Measurements from ENCODE around the gene MAD1L1. TPM values are rescaled to one million over a fixed set of nuclear protein-coding genes. Genes with fewer than 3 reads are reported as not detected.
"Not testable (repeated sequence)": the region's sequence is repeated elsewhere in the genome, so short reads cannot be mapped to it uniquely, and the experiment has no call there.

Gene MAD1L1
- total RNA-seq, 1 experiment from 2014 or later, result 103 TPM

DNA sequence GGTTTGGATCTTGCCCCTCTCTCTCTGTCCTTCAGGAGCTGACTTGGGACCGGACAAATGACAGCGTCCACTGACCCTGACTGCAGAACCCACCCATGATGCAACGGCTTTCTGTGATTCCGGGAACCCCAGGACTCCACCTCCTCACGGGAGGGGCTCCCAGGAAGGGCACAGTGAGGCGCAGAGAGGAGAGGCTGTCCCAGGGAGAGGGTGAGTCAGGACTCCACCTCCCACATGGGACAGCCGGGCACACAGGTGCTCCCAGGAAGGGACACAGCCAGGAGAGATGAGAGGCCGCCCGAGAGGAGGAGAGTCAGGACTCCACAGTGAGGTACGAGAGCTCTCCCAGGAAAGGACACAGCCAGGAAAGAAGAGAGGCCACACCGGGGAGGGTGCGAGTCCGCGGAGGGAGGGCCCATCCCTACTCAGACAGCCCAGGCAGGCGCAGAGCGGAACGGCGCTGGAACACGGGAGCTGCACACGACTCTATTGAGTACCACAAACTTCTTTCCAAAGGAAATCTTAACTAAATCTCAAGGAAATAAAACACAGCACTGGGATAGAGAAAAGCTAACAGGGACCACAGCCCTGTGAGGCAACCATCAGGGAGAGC lies 162.5 kb downstream of the MAD1L1 start:
- DNase-seq (ENCODE audit: low spot score), result no peak

DNA sequence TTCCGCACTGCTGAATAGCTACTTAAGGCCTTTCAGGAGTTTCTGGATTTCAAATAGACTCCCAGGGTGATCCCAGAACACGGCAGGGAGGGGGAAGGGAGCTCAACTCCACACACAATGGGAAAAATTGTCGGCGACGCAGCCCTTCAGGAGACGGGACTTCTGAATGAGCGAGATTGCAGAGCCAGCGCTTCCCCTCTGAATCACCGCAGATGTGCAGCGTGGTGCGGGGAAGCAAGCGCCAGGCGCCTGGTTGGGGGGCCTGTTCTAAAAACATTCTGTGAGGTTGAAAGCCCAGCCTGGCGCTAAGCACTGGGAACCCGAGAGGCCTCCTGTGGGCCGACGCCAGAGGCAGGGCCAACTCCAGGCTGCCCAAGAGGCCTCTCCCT lies 163.3 kb downstream of the MAD1L1 start:
- no peak for DNase-seq (ENCODE audit: low spot score)

DNA sequence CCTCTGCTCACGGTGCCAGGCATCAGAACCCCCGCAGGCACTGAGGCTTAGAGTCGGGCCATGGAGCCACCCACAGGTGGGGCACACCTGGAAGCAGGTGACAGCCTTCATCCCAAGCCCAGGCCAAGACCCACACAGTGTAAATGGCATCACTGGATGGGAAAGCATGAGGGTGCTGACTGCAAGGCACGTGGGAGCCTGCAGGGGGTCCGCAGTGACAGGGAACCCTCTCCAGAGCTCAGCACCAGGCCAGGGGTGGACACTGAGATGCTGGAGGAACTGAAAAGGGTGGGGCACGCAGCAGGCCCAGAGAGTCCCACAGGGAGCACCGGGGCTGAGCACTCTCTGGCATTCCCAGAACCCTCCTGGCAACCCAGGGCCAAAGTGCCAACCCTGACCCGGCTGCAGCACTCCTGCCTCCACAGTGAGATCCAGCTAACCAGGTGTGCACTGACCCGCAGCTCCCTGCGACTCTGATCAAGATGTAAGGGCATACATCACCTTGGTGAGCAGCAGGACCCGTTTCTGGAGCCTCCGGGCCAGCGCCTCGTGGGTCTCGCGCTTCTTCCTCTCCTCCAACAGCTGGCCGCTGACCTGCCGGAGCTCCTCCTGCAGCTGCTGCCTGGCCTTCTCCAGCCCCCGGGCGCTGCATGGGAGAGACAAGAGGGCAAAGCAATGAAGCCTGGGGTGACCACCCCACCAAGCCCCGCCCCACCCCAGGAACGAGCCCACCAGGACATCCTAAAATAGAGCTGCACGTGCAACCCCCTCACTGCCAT lies 163.9 kb downstream of the MAD1L1 start:
- DNase-seq (ENCODE audit: low spot score), result no peak

DNA sequence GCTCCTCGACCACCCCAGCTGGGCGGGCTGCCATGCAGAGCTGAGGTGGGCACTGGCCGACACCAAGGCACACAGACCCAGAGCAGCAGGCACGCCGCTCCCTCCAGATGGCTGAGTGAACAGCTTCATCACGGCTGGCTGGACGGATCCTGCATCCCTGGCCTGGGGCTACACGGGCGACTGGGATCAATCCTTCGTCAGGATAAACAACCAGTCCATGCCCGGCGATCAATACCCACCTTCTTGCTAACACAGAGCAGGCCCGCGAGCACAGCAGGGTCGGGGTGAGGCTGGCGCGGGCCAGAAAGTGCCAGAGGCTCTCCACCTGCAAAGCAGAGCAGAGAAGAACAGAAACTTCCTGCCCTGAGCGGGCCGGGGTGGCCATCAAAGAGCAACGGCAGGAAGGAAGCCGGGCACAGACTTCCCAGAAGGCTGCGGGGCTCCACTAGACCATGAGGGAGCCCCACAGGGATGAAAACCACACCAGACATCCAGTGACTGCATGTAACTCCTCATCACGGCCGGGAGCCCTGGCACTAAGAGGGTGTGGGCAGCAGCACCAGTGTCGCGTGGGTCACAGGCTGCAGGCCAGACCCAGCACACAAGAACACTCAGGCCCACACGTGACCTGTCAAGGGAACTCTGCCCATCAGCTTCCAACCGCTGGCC lies 166.4 kb downstream of the MAD1L1 start:
- DNase-seq (ENCODE audit: low spot score), result no peak

DNA sequence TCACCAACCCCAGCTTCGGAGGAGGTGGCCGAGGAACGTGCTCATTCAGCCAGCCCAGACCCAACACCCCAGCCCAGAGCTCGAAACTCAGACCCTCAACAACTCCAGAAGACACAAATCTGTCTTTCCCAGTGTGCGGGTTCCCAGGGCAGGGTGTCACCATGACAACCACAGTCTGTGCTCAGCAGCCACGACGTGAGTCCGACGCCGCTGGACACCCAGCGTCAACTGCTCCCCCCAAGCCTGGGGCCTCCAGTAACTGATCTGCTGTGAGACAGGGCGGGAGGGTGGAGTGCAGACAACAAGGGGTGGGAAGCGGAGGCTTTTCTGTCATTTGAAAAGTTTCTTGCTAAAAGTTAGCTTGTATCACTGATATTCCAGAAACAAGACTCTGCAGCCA lies 167.2 kb downstream of the MAD1L1 start:
- DNase-seq (ENCODE audit: low spot score), result no peak

DNA sequence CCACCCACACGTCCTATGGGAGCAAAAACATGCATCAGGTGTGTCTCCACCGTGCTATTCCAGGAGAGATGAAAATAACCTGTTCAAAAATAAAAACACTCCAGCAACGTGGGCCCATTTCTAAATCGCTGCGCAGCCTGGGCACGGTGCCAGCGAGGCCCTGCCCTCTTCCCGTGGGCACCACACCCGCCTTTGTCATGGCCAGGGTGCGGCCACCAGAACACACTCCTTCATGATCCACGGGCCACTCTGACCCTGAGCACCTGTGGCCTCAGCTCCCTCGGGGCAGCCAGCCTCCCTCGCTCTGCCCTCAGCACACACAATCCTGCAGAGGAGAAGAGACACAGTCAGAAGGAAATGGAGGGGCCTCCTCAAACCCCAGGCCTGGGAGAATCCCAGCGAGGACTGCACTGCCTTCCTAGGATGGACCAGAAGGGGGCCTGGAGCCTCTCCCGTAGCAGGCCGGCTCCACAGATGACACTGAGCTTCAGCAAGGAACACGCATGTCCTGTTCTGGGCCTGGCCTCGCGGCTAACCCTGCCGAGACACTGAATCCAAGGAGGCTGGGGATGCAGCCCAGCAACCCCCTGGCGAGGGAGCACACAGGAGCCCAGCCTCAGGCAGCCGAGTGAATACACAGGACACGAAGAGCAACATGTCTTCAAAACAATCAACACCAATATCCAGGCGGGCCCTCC lies 169.0 kb downstream of the MAD1L1 start:
- DNase-seq (ENCODE audit: low spot score), result peak; percentile 34

DNA sequence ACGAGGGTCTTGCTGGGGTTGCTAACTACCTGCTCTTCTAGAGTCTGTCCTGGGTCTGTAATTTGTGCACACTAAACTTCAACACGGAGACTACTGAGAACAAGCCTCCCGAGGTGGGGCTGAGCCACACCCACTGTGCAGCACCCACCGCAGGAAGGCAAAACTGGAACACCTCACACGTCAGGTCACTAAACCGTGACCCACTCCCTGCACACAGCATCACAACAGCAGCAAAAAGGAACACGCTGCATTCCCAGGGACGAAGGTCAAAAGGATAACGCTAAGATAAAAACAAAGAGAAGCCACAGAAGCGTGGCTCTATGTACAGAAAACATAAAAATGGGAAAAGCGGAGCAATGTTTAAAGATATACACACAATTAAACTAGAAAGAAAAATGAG lies 170.1 kb downstream of the MAD1L1 start:
- DNase-seq (ENCODE audit: low spot score), result no peak

DNA sequence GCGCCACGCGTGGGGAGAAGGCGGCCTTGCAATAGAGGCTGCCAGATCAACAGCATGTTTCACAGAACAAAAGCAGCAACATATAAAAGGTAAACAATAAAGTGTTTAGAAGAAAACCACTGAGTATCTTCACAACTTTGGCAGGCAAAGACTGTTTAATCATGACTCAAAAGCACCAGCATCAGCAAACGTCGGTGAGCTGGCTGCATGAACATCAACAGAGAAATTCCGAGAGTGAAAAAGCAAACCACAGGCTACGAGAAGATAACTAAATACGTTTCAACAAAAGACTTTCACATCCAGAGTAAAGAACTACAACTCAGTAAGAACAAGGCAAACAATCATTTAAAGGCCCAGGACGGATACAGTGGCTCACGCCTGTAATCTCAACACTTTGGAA lies 172.0 kb downstream of the MAD1L1 start:
- no peak for DNase-seq (ENCODE audit: low spot score)

DNA sequence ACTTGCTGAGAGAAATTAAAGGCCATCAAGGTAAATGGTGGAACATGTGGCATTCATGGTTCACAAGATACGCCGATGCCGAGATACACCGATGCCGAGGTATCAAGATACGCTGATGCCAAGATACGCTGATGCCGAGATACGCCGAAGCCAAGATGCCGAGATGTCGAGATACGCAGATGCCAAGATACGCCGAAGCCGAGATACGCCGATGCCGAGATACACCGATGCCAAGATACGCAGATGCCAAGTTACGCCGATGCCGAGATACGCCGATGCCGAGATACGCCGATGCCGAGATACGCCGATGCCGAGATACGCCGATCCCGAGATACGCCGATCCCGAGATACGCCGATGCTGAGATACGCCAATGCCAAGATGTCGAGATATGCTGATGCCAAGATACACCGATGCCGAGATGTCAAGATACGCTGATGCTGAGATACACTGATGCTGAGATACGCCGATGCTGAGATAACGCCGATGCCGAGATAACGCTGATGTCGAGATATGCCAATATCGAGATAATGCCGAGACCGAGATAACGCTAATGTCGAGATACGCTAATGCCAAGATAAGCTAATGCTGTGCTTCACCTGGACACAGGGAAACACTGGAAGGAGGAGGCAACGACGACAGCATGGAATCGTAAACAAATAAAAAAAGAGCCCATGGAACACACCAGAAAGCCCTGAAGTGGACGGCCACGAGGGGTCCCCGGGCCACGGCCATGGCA lies 172.6 kb downstream of the MAD1L1 start:
- no peak for DNase-seq (ENCODE audit: low spot score)

DNA sequence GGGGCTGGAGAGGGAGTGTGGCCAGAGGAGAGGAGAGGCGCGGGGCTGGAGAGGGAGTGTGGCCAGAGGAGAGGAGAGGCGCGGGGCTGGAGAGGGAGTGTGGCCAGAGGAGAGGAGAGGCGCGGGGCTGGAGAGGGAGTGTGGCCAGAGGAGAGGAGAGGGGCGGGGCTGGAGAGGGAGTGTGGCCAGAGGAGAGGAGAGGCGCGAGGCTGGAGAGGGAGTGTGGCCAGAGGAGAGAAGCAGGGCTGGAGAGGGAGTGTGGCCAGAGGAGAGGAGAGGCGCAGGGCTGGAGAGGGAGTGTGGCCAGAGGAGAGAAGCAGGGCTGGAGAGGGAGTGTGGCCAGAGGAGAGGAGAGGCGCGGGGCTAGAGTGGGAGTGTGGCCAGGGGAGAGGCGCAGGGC lies 174.5 kb downstream of the MAD1L1 start:
- not testable (repeated sequence) for DNase-seq (ENCODE audit: low spot score)

DNA sequence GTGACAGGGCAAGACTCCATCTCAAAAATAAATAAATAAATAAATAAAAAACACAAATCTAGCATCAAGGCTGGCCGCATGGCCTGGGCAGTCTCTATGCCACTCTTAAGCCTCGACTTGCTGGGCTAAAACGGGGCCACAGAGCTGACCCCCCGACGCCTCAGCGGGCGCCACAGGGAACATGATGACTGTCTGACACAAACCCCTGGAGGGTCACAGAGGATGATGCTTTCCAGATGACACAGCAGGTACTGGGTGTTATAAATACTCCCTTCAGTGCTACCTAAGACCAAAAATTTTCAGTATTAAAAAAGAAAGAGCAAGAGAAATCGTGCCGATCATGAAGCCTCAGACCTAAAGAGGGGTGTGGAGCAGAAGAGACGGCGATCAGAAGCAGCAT lies 176.8 kb downstream of the MAD1L1 start:
- DNase-seq (ENCODE audit: low spot score), result no peak

DNA sequence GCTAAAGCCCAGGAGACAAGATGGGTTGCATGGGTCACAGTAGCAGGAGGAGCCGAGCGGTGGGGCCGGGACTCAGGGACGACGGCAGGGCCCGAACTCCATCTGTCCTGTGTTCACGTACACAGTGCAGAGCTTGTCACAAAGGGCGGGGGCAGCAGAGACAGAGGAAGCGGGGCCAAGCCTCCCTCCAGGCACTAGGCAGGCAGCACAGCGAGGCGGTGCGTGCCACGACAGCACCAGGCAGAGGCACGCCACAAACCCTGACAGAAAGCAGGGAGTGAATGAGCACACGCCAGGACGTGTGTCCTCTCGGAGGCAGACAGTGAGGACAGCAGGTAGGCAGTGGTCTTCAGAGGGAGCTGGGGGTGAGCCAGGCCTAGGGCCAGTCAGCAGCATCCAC lies 177.8 kb downstream of the MAD1L1 start:
- no peak for DNase-seq (ENCODE audit: low spot score)

DNA sequence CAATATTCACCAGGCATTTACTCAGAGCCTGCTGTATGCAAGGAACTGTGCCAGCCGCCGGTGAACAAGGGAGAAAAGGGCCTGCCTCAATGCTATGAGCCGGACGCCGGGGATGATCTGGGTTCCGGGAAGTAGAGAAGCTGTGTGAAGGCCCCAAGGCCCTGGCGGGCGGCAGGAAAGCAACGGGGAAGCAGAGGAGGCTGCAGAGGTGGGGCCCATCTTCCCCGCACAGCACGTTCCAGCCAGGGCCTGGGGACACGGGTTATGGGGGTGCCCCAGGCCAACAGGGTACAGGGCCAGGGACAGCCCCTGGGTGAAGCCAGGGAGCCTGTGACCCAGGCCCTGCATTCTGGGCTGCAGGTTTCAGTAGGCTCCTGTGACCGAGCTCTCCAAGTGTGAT lies 179.3 kb downstream of the MAD1L1 start:
- DNase-seq (ENCODE audit: low spot score), result no peak

DNA sequence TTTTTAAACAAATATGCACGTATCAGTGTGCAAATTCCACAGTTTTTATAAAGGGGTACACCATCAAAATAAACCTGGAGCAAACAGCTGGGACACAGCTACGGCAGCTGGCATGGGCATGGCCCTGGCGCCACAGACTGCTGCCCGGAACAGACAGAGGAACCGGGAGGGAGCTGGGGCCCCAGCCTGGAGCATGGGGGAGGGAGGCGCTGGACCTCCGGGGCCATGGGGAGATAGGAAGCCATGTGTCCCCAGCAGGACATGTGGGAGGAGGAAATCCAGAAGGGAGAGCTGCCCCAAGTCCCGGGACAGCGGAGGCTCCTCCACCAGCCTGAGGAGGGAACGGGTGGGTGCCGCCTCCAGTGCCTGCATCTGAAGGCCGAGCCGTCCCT lies 180.1 kb downstream of the MAD1L1 start:
- DNase-seq (ENCODE audit: low spot score), result no peak

DNA sequence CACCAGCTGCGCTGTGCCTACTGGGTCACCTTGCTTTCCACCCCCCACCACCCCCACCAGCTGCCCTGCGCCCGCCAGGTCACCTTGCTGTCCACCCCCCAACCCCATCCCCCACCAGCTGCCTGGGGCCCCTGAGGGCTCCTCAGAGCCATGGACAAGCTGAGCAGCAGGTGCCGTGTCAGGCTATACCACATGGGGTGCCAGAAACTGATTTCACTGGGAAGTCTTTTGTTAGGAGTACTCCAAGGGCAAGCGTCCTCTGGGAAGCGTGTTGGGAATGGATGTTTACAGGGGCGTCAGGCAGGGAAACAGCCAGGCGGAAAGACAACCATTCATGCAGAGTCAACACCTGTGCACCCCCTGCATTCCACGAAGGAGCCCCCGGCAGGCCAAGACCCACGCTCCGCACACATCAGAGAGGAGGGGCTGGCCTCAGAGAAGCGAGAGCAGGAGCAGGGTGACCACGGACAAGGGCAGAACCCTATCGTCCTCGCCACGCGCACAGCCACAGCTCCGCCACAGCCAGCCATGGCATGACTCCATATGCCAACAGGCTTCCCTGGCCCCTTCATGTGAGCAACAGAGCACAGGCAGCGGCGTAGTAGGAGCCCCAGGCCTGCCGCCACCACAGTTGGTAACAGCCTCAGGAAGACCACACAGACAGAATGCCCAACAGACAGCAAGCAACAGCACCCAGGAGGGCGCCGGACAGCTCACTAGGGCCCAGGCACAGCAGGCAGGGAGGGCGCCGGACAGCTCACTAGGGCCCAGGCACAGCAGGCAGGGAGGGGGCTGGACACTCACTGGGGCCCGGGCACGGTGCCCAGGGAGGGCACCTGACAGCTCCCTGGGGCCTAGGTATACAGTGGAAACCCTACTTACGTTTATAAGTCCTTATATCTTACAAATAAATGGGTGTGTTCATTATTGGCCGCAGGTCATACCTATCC lies 180.8 kb downstream of the MAD1L1 start:
- no peak for DNase-seq (ENCODE audit: low spot score)

DNA sequence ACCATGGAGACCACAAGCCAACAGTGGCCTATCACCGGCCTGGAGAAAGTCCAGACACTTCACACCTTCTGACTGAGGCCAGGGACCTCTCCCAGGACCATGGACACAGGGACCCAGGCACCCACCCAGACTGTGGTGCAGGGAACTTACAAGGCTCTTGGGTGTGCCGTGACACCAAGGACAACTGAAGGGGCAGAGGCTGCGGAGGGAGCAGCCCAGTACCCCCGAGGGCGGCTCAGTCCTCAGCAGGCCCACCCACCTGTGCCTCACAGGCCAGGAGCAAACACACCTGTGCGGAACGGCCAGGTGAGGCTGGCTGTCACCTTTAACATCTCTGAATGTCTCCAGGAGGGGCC lies 182.3 kb downstream of the MAD1L1 start:
- DNase-seq (ENCODE audit: low spot score), result no peak

DNA sequence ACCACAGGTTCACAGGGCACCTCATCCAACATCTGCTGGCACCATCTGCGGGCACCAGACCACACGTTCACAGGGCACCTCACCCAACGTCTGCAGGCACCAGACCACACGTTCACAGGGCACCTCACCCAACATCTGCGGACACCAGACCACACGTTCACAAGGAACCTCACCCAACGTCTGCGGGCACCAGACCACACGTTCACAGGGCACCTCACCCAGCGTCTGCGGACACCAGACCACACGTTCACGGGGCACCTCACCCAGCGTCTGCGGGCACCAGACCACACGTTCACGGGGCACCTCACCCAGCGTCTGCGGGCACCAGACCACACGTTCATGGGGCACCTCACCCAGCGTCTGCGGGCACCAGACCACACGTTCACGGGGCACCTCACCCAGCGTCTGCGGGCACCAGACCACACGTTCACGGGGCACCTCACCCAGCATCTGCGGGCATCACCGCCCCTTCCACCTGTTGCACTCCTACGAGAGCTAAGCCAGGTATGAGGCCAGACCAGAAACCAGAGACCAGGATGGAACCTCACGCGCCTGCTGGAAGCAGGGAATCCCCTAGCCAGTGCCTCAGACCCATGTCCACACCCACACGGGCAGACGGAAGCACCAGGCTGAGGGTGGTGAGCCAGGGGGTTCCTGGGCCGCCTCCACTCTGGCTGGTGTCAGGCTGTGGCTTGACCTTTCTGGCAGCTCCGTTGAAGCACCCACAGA lies 182.8 kb downstream of the MAD1L1 start:
- DNase-seq (ENCODE audit: low spot score), result no peak

DNA sequence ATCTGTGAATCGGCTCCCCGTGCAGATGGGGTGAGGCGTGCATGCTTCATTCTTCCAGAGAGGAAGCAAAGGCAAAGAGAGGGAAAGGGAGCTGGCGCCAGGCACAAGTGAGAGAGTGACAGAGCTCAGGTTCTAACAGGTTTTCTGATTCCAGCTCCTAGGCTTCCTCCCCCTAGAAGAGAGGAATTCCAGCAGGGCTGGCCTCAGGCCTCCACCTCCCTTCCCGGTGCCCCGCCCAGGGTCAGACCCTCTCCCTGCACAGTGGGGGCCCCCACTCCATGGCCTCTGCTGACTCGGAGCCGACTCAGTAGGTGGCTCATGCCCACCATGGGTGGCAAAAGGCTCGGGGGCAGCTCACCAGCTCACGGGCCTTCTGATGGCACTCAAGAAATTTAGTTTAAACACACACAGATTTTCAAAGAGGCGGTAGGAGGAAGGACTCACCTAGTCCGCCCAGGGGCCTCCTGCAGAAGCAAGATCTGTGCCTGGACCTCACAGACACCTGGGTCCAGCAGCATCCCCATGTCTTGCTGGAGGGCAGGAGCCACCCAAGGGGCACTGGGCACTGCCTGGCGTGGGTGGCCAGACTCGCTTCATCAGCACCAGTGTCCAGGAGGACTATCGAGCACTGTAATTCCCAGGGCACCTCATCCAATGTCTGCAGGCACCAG lies 183.5 kb downstream of the MAD1L1 start:
- DNase-seq (ENCODE audit: low spot score), result no peak

DNA sequence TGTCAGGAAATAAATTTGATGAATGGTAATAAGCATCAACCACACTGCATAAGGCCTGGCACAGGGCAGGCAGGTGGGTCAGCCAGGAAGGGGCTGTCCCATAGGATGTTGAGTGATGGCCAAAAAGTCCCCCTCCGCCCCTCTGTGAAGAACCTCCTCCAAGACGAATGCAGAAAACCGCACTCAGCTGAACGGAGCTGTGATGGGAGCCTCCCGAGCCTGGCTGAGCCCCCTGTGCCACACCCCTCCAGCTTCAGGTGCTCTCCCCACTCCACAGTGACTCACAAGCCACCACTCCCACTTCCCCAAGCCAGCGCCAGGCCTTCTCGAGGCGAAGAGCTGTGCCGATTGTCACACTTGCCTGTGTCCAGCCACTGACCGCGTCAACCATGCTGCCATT lies 184.2 kb downstream of the MAD1L1 start:
- no peak for DNase-seq (ENCODE audit: low spot score)
